Measurements from ENCODE around the gene KIF5C.

DNA sequence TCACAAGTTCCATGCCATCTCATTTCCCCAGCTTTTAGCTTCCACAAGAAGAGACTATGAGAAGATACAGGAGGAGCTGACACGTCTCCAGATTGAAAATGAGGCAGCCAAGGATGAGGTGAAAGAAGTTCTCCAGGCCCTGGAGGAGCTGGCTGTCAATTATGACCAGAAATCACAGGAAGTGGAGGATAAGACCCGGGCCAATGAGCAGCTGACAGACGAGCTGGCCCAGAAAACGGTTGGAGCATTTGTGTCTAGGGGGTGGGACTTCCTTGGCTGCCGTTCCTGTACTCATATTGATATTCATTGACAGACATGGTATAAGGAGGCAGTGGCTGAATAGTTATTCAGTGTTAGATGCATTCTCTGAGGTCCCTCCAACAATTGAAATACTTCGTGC lies 106.3 kb downstream of the KIF5C start:
- TF ChIP-seq, protein P1, sequence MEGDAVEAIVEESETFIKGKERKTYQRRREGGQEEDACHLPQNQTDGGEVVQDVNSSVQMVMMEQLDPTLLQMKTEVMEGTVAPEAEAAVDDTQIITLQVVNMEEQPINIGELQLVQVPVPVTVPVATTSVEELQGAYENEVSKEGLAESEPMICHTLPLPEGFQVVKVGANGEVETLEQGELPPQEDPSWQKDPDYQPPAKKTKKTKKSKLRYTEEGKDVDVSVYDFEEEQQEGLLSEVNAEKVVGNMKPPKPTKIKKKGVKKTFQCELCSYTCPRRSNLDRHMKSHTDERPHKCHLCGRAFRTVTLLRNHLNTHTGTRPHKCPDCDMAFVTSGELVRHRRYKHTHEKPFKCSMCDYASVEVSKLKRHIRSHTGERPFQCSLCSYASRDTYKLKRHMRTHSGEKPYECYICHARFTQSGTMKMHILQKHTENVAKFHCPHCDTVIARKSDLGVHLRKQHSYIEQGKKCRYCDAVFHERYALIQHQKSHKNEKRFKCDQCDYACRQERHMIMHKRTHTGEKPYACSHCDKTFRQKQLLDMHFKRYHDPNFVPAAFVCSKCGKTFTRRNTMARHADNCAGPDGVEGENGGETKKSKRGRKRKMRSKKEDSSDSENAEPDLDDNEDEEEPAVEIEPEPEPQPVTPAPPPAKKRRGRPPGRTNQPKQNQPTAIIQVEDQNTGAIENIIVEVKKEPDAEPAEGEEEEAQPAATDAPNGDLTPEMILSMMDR (conservative IDR thresholded peaks at IDR 0.05; ENCODE audit: low read depth in 2 of 2): no peak
- no peak for TF ChIP-seq EZH2 (IDR thresholded peaks at IDR 0.05; ENCODE audit: low read depth, unreplicated experiment)
- no peak for TF ChIP-seq POLR2AphosphoS5 (IDR thresholded peaks at IDR 0.05; ENCODE audit: low read depth)
- TF ChIP-seq, protein P2, sequence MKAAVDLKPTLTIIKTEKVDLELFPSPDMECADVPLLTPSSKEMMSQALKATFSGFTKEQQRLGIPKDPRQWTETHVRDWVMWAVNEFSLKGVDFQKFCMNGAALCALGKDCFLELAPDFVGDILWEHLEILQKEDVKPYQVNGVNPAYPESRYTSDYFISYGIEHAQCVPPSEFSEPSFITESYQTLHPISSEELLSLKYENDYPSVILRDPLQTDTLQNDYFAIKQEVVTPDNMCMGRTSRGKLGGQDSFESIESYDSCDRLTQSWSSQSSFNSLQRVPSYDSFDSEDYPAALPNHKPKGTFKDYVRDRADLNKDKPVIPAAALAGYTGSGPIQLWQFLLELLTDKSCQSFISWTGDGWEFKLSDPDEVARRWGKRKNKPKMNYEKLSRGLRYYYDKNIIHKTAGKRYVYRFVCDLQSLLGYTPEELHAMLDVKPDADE (IDR thresholded peaks at IDR 0.05): no peak
- no peak for TF ChIP-seq EZH2phosphoT487 (IDR thresholded peaks at IDR 0.05; ENCODE audit: unreplicated experiment)
- TF ChIP-seq, protein P3, sequence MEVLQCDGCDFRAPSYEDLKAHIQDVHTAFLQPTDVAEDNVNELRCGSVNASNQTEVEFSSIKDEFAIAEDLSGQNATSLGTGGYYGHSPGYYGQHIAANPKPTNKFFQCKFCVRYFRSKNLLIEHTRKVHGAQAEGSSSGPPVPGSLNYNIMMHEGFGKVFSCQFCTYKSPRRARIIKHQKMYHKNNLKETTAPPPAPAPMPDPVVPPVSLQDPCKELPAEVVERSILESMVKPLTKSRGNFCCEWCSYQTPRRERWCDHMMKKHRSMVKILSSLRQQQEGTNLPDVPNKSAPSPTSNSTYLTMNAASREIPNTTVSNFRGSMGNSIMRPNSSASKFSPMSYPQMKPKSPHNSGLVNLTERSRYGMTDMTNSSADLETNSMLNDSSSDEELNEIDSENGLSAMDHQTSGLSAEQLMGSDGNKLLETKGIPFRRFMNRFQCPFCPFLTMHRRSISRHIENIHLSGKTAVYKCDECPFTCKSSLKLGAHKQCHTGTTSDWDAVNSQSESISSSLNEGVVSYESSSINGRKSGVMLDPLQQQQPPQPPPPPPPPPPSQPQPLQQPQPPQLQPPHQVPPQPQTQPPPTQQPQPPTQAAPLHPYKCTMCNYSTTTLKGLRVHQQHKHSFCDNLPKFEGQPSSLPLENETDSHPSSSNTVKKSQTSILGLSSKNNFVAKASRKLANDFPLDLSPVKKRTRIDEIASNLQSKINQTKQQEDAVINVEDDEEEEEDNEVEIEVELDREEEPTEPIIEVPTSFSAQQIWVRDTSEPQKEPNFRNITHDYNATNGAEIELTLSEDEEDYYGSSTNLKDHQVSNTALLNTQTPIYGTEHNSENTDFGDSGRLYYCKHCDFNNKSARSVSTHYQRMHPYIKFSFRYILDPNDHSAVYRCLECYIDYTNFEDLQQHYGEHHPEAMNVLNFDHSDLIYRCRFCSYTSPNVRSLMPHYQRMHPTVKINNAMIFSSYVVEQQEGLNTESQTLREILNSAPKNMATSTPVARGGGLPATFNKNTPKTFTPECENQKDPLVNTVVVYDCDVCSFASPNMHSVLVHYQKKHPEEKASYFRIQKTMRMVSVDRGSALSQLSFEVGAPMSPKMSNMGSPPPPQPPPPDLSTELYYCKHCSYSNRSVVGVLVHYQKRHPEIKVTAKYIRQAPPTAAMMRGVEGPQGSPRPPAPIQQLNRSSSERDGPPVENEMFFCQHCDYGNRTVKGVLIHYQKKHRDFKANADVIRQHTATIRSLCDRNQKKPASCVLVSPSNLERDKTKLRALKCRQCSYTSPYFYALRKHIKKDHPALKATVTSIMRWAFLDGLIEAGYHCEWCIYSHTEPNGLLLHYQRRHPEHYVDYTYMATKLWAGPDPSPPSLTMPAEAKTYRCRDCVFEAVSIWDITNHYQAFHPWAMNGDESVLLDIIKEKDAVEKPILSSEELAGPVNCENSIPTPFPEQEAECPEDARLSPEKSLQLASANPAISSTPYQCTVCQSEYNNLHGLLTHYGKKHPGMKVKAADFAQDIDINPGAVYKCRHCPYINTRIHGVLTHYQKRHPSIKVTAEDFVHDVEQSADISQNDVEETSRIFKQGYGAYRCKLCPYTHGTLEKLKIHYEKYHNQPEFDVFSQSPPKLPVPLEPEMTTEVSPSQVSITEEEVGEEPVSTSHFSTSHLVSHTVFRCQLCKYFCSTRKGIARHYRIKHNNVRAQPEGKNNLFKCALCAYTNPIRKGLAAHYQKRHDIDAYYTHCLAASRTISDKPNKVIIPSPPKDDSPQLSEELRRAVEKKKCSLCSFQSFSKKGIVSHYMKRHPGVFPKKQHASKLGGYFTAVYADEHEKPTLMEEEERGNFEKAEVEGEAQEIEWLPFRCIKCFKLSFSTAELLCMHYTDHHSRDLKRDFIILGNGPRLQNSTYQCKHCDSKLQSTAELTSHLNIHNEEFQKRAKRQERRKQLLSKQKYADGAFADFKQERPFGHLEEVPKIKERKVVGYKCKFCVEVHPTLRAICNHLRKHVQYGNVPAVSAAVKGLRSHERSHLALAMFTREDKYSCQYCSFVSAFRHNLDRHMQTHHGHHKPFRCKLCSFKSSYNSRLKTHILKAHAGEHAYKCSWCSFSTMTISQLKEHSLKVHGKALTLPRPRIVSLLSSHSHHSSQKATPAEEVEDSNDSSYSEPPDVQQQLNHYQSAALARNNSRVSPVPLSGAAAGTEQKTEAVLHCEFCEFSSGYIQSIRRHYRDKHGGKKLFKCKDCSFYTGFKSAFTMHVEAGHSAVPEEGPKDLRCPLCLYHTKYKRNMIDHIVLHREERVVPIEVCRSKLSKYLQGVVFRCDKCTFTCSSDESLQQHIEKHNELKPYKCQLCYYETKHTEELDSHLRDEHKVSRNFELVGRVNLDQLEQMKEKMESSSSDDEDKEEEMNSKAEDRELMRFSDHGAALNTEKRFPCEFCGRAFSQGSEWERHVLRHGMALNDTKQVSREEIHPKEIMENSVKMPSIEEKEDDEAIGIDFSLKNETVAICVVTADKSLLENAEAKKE (CRISPR knock-in tag; IDR thresholded peaks at IDR 0.05): no peak

Data from GM23338 (cell line).